ENCODE data around the gene LRFN5.
A peak's percentile ranks its signal among the peaks of the same experiment; 100 is the strongest.
"Not testable (repeated sequence)": the region's sequence is repeated elsewhere in the genome, so short reads cannot be mapped to it uniquely, and the experiment has no call there.

The LRFN5 gene

DNA sequence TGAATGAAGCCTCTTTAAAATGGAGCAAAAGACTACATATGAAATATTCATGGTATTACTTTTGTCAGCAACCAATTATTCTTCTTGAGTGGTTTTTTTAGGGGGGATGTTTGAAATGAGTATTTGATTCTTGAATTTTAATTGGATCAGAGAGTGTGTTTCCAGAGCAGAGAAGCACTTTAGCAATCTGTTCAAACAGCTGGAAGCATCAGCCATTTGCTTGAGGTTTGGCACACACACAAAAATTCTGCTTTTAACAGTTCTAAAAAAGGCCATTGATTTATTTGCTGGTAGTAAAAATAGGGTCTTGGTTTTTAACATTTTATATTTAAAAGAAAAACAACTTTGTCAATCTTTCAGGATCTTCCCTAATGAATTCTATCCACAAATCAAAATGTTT, 292.7 kb downstream of the LRFN5 start:
- peak; percentile 41 to 47 for DNase-seq (ENCODE audit: low read depth in 2 of 2)

DNA sequence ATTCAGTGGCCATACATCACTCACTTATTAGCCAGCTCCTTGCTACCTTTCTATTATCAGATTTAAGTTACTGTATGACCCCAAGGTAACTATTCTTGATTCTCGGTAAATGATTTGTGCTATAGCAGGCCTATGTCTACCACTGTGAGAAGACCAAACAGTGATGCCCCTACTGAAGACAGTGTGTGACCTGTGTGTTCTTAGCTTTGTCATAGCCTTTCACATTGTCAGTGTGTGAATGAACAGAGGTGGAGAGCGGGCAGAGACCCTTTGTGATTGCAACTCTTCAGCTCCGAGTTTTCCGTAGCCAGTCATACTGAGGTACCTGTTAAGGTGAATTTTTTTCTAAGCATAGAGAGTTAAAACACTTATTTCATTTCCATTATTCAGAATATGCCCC, 294.0 kb downstream of the LRFN5 start:
- DNase-seq (ENCODE audit: low read depth in 2 of 2), result no peak

DNA sequence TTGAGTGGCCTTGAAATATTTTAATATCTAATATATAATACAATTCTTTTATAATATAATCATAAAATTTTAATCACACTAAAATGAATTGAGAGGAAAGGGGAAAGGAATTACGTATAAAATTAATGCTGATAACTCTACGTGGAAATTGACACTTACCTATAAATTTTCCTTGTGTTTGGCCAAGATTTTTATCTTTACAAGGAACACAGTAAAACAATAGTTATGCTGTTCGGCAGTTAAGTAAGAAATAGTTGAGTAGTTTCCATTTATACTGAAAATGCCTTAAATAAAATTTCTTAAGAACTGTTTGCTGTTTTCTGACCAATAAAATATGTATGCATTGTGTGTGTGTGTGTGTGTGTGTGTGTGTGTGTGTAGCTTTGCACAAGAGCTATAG, 294.4 kb downstream of the LRFN5 start:
- no peak for DNase-seq (ENCODE audit: low read depth in 2 of 2)

GRCh38 chr14:41905394-41905964, 298.8 kb downstream of the LRFN5 start:
- no peak for DNase-seq (ENCODE audit: low read depth in 2 of 2)

GRCh38 chr14:41911155-41911554, 304.5 kb downstream of the LRFN5 start:
- DNase-seq (ENCODE audit: low read depth in 2 of 2), result not testable (repeated sequence)

GRCh38 chr14:41913398-41913797, 306.7 kb downstream of the LRFN5 start:
- DNase-seq (ENCODE audit: low read depth in 2 of 2), result no peak

GRCh38 chr14:41915732-41916131, 309.1 kb downstream of the LRFN5 start:
- no peak for DNase-seq (ENCODE audit: low read depth in 2 of 2)

DNA sequence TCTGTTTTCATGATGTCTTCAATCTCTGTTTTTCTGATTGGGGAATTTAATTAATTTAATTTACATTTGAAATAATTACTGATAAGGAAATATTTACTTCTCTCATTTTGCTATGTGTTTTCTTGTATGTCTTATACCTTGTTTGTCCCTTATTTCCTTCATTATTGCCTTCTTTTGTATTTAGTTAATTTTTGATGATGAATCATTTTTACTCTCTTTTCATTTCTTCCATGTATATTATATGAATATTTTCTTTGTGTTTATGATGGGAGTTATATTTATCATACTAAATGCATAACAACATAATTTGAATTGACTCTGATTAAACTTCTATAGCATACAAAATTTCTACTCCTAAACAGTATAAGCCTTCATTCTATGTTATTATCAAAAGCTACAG, 309.6 kb downstream of the LRFN5 start:
- no peak for DNase-seq (ENCODE audit: low read depth in 2 of 2)

DNA sequence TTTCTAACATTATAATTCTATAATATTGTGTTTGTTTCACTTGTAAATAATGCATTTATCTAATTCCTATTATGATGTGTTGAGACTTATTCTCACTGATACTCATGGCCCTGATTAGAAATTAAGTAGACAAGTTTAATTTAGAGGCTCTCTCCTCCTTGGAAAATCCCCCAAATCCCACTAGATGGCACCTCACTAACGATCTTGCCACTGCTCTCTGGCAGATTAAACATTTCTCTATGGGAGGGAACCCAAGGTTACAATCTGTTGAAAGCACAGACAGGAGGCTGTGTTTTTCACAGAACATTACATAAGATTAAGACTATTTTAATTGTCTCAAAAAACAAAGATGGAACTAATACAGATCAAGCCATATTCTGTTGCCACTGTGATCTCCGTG, 318.7 kb downstream of the LRFN5 start:
- DNase-seq (ENCODE audit: low read depth in 2 of 2), result peak; percentile 16 to 20

DNA sequence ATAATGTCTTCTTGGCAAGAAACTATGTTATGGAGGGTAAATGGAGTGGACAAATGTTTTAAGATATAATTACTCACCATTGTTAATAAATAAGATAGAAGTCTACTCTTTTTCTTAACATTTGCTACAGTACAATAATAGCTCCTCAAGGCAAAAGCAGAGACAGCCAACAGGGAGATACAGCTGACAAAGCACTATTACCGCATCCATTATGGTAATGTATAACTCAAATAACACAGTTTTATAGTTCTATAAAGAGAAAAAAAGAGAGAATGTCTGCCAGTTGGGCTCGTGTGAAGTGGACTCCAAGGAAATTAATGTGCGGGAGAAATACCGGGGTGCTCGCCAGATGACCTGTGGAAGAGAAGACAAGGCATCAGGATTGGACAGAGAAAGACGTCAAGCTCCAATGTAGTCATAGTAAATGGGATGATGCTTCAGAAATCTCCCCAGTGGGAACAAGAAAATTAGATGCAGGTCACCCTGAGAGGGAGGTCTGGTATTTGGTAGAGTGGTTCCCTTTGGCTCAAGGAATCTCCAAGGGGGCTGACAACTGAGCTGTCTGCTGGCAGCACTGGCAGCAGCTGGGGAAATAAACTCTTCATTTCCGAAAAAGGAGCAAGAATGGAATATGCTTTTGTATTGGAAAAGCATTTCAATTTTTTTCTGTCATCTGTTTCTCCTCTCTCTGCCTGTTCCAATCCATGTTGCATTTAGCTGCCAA, 343.9 kb downstream of the LRFN5 start:
- DNase-seq (ENCODE audit: low read depth in 2 of 2), result no peak
